ENCODE data around the gene DNAH11.

DNAH11 gene

DNA sequence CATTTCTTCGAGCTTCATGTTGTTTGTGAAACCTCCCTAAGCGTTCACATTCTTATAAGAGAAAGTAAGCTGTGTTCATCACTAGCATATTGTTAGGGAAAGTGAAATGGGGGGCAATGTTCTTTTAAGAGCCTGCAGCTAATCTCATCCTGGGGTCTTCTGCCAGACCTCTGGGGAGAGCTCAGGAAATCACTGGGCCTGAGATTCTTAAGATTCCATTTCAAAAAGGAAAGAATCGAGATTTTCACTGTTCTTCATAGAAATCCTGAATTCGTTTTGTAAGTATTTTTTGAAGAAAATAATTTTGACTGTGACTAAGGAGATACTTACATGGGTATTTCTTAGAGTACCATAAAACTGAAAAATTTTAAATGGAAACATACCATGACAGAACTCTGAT, 242.2 kb downstream of the DNAH11 start:
- TF ChIP-seq GATA3 (IDR thresholded peaks at IDR 0.05; ENCODE audit: low read depth, low read length) (no peak), GATA2 (IDR thresholded peaks at IDR 0.05; ENCODE audit: low read depth, low read length) (no peak)

DNA sequence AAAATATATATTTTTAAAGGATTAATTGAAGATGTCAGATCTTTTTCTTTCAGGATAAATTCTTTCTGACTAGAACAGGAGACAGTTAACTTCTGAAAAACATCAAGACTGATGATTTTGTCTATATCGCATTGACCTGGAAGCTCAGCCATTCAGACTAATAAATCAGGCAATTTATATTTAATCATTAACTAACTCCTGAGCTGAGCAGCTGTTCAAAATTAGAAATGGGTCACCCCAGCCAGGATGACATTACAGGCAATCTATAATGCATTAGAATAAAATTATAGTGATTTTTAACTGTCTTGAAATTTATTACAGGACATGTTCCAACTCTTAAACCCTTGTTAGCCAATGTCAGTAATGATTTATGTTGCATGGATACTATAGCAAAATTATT, 263.0 kb downstream of the DNAH11 start:
- TF ChIP-seq GATA3 (IDR thresholded peaks at IDR 0.05; ENCODE audit: low read depth, low read length), result no peak
- no peak for TF ChIP-seq GATA2 (IDR thresholded peaks at IDR 0.05; ENCODE audit: low read depth, low read length)

DNA sequence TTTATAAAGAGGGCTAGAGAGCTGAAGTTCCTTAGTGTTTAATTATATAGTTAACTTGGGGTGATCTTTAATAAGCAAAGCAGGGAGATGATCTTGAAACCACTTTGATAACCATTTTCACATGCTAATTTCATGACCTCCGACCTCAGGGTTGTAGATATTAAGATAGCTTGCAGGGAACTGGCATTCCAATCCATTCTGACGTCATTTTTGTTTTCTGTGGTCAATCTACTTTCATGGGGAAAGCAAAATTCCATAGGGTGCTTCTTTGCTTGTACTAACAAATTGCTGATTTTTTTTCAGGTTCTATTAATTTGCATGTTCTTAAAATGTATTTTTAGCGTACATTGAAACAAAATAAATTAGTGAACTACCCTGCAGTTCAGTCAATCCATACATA, 263.5 kb downstream of the DNAH11 start:
- TF ChIP-seq GATA3 (IDR thresholded peaks at IDR 0.05; ENCODE audit: low read depth, low read length) (no peak), GATA2 (IDR thresholded peaks at IDR 0.05; ENCODE audit: low read depth, low read length) (no peak)

DNA sequence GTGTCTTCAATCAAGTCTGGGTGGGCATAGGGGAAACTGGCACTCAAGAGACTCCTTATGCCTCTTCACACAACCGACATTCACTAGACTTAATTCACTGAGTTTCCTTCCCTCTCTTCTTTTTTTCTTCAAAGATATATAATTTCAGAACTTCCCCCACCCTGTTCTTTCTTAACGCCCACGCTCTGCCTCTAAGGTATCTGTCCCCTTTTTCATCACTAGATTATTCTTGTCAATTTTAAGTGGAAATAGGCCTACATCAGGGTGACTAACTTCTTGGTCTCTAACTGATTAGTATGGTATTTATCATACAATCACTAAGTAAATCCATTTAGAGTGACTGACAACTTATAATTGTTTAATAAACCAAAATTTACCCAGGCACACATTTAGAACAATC, 276.2 kb downstream of the DNAH11 start:
- TF ChIP-seq GATA3 (IDR thresholded peaks at IDR 0.05; ENCODE audit: low read depth, low read length), result no peak
- no peak for TF ChIP-seq GATA2 (IDR thresholded peaks at IDR 0.05; ENCODE audit: low read depth, low read length)

DNA sequence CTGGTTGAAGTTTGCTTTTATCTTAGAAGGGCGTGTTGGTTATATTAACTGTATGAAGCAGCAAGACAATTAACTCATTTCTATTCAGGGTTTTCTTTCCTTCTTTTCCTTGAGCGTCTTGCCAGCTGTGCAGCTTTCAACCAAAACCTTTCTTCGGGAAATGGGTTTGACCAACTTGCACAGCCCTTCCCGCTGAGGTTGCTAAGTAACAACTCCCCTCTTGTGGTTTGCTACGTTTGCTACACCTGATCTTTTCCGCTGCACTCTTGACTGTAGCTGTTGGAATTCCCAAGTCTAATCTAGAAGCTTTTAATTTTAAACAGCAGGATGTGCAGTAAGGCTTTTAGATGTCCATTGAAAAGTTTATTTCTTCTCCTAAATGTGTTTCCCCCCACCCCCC, 286.0 kb downstream of the DNAH11 start:
- TF ChIP-seq GATA3 (IDR thresholded peaks at IDR 0.05; ENCODE audit: low read depth, low read length), result no peak

DNA sequence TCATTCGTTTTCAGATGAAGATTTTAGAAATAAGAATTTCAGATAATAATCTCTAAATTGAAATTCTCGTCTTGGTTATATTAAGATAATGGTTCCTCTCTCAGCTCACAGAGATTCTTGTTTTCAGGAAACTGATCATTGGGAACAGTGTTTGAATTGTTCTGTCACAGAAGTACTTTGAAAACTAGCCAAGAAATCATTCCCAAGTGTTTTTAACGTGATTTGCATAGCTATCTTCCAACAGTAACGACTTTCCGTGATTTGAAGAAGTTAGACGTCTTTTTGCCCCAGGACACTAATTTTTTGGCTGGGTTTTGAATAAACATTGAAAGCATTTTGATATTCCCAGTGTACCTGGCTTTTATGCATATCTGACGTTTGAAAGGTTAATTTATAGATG, 286.9 kb downstream of the DNAH11 start:
- TF ChIP-seq GATA3 (IDR thresholded peaks at IDR 0.05; ENCODE audit: low read depth, low read length), result no peak
- TF ChIP-seq GATA2 (IDR thresholded peaks at IDR 0.05; ENCODE audit: low read depth, low read length), result no peak

DNA sequence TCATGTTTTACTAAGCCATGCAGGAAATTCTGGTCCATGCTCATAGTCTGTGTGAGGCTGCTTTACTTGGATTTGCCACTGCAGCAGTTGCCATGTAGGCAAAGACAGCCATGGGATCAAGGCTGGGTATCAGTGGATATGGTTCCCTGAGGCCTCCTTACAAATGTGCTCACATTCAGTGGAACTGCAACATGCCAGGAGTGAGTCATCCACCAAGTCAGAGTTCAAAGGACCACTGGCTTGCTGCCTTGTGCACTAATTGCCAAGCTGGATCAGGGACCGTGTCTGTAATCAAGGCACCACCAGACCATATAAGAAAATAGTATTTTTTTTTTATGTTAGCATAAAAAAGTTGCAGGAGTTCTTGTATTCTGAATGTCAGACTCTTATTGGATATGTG, 301.9 kb downstream of the DNAH11 start:
- TF ChIP-seq GATA3 (IDR thresholded peaks at IDR 0.05; ENCODE audit: low read depth, low read length), result no peak
- no peak for TF ChIP-seq GATA2 (IDR thresholded peaks at IDR 0.05; ENCODE audit: low read depth, low read length)

DNA sequence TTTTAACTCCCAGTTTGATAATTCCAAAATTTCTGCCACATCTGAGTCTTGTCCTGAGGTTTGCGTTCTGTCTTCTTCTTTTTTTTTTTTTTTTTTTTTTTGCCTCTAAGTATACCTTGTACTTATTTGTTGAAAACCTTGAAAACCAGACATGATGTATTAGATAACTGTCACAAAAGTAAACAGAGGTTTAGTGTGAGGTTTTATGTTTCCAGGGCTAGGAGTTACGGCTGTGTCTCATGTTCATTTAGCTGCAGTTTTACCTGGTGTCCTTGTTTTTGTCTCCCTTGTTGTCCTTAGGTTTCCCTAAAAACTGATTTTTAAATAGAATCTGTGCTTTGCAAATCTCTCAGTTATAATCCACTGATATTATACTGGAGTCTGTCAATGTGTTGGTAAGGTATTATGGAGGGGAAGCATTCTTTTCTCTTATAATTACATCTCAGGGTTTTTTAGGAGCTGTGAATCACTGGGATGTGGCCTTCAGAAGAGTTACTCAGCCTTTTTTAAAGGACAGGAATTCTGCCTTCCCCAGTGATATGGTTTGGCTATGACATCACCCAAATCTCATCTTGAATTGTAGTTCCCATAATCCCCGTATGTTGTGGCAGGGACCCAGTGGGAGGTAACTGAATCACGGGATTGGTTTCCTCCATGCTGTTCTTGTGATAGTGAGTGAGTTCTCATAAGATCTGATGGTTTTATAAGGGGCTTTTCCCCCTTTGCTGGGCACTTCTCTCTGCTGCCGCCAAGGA, 307.9 kb downstream of the DNAH11 start:
- TF ChIP-seq GATA2 (IDR thresholded peaks at IDR 0.05; ENCODE audit: low read depth, low read length) (no peak), GATA3 (IDR thresholded peaks at IDR 0.05; ENCODE audit: low read depth, low read length) (no peak)

DNA sequence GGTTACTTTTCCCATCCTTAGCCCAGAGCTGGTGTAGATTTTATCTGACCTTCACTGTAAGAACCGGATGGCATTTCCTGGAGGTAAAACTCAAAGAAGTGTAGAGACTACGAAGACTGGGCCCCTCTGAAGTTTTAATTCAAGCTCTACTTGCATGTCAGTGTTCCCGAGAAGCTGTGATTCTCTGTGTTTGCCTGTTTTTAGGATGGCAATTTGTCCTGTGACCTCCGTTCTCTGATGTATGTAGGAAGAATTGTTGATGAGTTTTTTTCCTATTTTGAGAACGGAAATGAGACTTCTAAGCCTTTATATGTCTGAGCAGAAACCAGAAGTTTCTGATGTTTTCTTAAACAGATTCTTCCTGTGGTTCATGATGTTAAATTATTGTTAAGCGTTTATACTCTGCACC, 308.7 kb downstream of the DNAH11 start:
- TF ChIP-seq GATA2 (IDR thresholded peaks at IDR 0.05; ENCODE audit: low read depth, low read length) (no peak), GATA3 (IDR thresholded peaks at IDR 0.05; ENCODE audit: low read depth, low read length) (no peak)

DNA sequence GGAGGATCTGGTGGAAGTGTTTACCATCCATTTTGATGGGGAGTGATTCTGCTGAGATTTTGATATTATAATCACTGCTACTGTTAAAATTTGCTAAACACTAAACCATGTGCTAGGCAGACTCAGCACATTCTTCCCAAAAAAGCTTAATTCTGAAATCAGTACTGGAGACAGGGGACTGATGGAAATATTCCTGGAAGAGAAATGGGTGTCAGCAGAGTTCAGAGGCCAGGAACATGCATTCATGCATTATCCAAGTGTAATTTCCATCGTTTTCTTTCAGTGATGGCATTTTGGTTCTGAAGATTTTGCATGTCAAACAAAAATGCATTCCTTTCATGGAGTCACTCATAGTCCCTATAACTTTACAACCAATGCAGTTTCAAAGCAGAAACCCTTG, 323.9 kb downstream of the DNAH11 start:
- TF ChIP-seq GATA3 (IDR thresholded peaks at IDR 0.05; ENCODE audit: low read depth, low read length) (no peak), GATA2 (IDR thresholded peaks at IDR 0.05; ENCODE audit: low read depth, low read length) (no peak)

DNA sequence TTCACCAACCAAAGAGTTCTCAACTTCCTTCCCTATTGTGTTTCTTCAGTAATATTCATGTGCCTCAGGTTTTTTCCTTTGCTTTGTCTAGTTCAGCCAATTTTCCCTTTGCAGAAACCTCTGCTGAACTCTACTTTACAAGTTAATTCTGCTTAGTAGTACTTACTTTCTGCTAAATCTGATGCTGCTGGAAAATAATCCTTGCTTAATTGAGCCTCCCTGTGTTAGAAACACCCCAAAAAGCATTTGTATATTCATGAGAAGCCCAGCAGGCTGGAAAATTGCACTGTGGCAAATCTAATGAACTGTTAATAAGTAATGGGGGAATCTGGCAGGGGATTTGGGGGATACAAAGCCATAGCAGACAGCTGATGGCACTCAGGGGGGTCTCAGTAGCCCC, 324.4 kb downstream of the DNAH11 start:
- no peak for TF ChIP-seq GATA2 (IDR thresholded peaks at IDR 0.05; ENCODE audit: low read depth, low read length)
- TF ChIP-seq GATA3 (IDR thresholded peaks at IDR 0.05; ENCODE audit: low read depth, low read length), result no peak

DNA sequence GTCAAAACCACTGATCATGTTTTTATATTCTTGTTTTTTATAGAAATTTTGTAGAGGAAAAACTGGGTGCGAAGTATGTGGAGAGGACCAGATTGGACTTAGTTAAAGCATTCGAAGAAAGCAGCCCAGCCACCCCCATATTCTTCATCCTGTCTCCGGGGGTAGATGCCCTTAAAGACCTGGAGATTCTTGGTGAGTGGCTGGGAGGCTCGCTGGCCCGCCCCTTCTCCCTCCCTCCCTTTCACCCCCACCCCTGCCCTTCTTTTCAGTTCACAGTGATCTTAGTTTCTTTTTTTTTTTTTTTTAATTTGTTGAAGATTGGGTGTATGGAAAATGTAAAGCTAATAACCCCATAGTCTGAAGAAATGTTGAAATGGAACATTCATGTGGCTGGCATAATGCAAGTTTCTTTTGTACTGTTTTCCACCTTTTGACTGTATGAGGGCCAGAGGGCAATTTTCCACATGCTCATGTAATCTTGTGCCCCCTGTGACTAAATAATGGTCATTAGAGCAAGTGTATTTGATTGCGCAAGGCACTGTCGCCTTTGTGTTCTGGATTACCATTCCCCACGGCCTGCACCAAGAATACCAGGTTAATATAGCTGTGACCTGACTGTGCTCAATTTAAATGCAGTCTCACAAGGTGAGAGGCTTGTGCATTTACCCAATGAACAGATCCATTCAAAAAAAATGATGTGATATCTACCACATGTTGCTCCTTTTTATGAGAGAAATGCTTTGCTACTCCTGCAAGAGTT, 325.2 kb downstream of the DNAH11 start:
- TF ChIP-seq GATA3 (IDR thresholded peaks at IDR 0.05; ENCODE audit: low read depth, low read length), result no peak
- no peak for TF ChIP-seq GATA2 (IDR thresholded peaks at IDR 0.05; ENCODE audit: low read depth, low read length)

DNA sequence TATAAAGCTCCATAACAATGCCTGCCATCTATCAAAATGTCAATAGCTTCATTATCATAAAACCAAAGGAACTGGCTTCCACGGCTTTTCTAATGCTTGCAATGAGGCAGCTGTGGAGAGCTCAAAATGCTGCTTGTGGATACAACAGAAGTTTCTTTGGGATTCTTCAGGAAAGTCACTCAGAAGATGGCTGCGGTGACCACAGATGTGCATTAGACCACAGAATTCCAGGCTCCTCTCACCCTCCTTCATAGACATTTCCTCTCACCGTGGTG, 325.7 kb downstream of the DNAH11 start:
- TF ChIP-seq GATA2 (IDR thresholded peaks at IDR 0.05; ENCODE audit: low read depth, low read length) (no peak), GATA3 (IDR thresholded peaks at IDR 0.05; ENCODE audit: low read depth, low read length) (no peak)

DNA sequence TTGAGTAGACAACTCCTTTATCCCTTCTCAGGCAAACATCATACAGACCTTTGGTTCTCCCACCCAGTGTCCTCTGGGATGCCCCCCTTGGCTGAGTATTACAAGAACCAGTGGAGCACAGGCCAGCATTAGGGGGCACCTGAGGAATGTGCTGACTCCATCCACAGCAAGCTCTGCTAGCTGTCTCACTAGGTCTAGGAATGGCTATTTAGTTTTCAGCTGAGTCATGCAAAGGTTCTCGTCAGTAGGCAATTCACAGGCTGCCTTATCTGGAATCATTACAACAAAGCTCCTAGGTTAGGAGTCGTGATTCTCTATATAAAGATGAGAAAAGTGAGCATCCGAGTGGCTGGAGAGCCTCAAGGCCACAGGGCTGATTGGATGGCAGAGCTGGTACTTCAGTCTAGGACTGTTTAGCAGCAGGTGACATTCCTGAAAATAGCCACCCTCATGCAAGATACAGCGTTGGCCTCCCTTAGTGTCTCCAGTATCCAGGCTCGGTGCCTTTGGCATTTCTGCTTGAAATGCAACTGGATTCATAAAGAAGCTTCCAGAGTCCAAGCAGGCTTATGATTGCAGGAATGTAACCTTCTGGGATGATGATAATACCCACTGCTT, 327.1 kb downstream of the DNAH11 start:
- TF ChIP-seq GATA3 (IDR thresholded peaks at IDR 0.05; ENCODE audit: low read depth, low read length) (no peak), GATA2 (IDR thresholded peaks at IDR 0.05; ENCODE audit: low read depth, low read length) (no peak)

DNA sequence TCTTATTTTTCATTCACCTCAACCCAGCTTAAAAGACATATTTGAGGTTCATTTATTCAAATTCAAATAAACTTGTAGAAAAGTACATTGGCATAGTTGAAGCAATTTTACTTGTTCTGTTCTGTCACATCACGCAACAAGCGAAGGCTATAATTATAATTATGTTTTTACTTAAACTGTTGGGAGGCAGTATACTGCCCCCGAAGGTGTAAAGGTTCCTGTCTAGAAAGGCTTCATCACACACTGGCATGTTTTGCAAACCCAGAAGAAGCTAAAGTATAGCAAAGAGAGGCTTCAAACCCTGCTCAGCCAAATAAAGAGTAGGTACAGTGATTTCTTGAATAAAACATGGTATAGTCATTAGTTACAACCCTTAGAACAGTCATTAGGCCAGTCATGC, 340.2 kb downstream of the DNAH11 start:
- TF ChIP-seq GATA3 (IDR thresholded peaks at IDR 0.05; ENCODE audit: low read depth, low read length) (no peak), GATA2 (IDR thresholded peaks at IDR 0.05; ENCODE audit: low read depth, low read length) (no peak)

Measured in SH-SY5Y (cell line).